GM12801 (cell line): ENCODE data around the gene LPA.

Experiments
- CTCF ChIP-seq: IDR thresholded peaks from one replicate; pipeline ENCODE4 v1.5.1; 2011; ENCODE audit warnings: control low read depth; ENCODE audit not compliant: insufficient read length; ENCODE audit errors: extremely low read depth

LPA gene

GRCh38 chr6:160520043-160520904 lies 143.8 kb downstream of the LPA start:
- TF ChIP-seq CTCF: no peak

- no peak for TF ChIP-seq CTCF
These were observed 144.5 kb downstream of the LPA start for GRCh38 chr6:160519603-160520042.

GRCh38 chr6:160519133-160519532 lies 144.9 kb downstream of the LPA start:
- TF ChIP-seq CTCF: no peak

- TF ChIP-seq CTCF: no peak
These were observed 150.2 kb downstream of the LPA start for GRCh38 chr6:160513836-160514235.

- no peak for TF ChIP-seq CTCF
These were observed 153.0 kb downstream of the LPA start for GRCh38 chr6:160510976-160511617.

- no peak for TF ChIP-seq CTCF
These were observed 153.9 kb downstream of the LPA start for GRCh38 chr6:160510199-160510598.

GRCh38 chr6:160509610-160510009 lies 154.5 kb downstream of the LPA start:
- no peak for TF ChIP-seq CTCF
